Measurements from ENCODE around the gene NUDT16L1.
A peak's percentile ranks its signal among the peaks of the same experiment; 100 is the strongest.

NUDT16L1 gene

DNA sequence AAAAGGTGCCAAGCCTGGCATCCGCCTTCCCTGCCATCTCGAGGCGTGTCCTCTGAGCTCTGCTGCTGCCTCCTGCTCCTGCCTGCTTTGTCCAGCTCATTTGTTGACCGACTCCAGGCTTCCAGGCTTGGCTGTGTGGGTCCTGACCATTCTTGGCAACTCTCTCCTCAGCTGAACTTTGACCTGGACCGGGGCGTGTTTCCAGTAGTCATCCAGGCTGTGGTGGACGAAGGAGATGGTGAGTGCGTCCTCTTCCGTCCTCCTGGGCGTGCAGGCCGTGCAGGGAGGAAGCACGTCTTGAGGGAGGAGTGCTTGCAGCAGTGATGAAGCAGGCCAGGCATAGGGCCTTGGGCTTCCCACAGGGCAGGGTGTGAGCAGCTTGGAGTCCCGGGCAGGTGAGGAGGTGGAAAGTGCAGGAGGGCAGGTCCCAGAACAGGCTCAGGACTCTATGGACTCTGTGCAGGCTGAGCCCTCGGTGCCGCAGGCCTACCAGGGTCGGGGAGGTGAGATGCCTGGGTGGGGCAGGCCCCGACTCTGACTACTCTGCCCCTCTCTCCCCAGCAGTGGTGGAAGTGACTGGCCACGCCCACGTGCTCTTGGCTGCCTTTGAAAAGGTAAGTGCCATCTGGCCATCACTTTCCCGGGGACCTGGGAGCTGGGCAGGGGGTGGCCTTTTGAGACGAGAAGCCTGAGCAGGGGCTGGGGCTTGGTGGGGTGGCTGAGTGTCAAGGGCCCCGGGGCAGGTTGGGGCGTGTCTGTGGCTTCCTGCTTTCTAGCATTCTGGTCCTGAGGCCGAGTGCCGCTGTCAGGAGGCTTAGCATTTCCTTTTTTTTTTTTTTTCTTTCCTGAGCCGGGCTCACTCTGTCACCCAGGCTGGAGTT lies 28.6 kb upstream of the NUDT16L1 start:
- peak; percentile 61 for DNase-seq

GRCh38 chr16:4666537-4667202 lies 26.7 kb upstream of the NUDT16L1 start:
- DNase-seq, result no peak

DNA sequence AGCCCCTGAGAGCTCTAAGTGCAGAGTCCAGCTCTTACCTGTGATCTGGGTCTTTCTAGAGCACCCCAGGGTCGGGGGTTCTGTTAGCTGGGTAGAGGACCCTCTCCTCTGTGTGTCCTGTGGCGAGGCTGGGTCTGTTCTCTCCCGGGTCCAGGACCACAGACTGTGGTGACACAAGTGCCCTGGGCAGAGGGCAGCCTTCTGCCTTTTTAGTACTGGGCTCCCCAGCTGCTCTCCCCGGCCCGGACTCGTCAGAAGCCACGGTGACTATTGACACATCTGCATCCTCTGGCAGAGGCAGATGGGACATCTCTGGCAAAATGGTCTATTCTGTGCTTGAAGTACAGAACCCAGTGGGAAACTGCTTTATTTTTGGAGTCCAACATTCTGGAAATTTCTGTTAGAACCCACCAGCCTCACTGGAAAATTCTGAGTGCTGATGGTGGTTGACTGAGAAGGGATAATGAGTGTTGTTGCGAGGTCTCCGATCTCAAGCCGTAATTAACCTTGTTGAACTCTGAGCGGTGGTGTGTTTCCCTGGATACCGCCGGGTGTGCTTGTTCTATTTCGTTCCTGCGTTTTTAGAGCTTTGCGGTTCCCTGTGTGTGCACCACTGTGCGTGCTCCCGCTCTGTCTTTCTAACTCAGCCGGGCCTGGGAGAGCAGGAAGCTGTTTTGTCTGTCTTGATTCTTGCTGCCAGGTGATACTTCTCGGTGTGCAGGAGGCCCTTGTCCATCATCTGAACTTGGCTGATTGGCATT lies 26.0 kb upstream of the NUDT16L1 start:
- DNase-seq, result no peak

- DNase-seq, result no peak
Measured at GRCh38 chr16:4668313-4668960, 24.9 kb upstream of the NUDT16L1 start.

DNA sequence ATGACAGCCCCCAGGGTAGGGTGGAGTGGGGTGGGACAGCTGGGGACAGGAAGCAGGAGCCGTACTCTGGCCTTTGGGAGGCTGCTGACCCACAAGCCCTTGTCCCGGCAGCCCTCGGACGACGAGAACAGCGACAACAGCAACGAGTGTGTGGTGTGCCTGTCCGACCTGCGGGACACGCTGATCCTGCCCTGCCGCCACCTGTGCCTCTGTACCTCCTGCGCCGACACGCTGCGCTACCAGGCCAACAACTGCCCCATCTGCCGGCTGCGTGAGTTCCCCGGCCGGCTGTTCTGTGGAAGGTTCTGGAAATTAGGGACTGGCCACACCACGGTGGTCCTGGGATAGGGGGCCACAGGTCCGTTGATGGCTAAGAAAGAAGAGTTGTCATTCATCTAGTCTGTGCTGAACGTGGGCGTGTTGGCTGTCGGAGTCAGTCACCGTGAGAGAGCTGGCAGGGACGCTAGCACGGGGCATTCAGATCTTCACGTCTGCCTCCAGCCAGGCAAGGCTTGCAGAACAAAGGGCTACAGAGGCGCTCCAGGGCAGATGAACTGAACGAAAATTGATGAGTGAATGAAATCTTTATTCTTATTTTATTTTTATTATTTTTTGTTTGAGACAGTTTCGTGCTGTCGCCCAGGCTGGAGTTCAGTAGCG lies 19.8 kb upstream of the NUDT16L1 start:
- DNase-seq, result no peak

GRCh38 chr16:4674926-4675530 lies 18.3 kb upstream of the NUDT16L1 start:
- no peak for DNase-seq

DNA sequence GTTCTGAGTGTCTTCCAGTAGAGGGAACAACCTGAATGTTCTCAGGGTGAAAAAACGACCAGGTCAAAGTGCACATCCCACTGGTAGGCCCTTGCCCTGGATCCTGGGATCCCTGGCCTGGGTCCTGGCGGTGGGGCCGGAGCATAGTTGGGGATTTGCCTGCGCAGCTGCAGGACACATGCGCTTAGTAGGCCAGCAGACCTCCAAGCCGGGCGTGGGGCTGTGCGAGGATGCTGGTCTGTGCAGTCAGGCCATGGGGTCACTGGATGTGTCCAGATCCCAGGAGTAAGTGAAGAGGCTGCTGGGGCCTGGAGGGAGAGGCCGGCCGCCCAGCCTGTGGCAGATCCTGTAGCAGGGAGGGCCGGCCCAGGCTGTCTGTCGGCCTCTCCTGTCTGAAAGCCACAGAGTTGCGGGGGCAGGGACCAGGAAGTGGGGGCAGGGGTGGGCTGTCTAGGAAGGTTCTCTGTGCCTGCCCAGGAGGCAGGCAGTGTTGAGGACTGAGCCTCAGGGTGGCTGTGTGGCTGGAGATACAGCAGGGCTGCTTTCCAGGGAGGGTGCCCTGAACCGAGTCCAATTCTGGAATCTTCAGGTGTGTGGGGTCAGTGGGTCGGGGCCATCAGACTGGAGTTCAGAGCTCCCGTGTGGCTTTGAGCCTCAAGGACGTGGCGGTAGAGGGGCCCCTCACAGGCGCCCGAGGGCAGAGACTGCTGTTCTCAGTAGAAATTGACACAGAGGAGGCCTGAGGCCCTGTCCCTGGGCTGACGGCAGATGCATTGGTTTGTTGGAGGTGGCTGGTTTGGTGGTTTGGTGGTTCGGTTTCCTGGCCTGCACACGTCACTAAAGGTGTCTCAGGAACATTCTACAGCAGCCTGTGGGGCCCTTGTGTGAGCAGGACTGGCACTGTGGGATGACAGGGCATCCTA lies 17.2 kb upstream of the NUDT16L1 start:
- peak; percentile 83 for DNase-seq

DNA sequence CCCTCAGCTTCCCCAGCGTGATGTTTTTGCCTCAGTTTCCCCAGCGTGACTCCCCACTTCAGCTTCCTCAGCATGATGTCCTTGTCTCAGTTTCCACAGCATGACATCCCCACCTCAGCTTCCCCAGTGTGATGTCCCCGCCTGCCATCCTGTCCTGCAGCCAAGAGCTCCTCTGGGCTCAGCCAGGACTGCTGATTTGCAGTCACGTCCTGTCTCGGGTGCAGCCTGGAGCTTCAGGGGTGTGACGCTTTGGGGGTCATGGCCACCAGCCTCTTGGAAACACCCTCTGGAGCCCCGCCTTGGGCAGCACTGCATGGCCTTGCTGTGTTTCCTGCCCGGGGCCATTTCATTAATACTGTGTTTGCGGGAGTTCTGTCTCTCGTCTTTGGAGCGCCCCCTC lies 16.5 kb upstream of the NUDT16L1 start:
- DNase-seq, result no peak

- no peak for DNase-seq
Measured at GRCh38 chr16:4677390-4677789, 16.0 kb upstream of the NUDT16L1 start.

DNA sequence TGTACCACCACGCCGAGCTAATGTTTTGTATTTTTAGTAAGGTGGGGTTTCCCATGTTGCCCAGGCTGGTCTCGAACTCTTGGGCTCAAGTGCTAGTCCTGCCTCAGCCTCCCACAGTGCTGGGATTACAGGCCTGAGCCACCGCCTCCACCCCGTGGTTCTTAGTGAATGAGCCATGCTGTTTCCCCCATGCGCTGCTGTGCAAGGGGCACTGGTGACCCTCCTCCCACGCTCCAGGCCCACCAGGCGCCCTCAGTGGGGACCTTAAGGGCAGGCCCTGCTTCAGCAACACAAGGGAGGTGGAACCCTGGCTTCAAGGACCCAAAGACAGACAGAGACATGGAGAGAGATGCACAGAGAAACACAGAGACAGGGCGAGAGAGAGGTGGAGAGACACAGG lies 15.4 kb upstream of the NUDT16L1 start:
- DNase-seq, result no peak

DNA sequence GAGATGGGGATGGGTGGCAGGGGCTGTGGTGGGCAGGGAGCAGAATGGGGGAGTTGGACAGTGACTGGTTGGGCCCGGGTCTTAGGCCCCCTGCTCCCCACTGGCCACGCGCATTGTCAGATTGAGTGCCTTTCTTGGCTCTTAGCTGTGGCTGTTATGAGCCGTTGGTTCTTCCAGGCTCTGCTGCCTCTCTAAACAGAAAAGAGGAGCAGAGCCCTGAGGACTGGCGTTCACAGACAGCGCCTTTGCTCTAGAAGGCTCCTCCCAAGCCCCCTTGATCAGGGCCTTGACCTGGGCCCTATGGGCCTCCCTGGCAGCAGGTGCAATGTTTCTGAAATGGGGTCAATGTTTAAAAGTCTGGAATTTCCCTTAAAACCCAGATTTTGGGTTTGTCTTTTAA lies 14.8 kb upstream of the NUDT16L1 start:
- no peak for DNase-seq

GRCh38 chr16:4679156-4679849 lies 14.1 kb upstream of the NUDT16L1 start:
- no peak for DNase-seq

- DNase-seq, result no peak
Measured at GRCh38 chr16:4679850-4680636, 13.3 kb upstream of the NUDT16L1 start.

GRCh38 chr16:4680673-4681470 lies 12.5 kb upstream of the NUDT16L1 start:
- DNase-seq, result no peak

GRCh38 chr16:4681471-4682083 lies 11.8 kb upstream of the NUDT16L1 start:
- DNase-seq, result no peak

DNA sequence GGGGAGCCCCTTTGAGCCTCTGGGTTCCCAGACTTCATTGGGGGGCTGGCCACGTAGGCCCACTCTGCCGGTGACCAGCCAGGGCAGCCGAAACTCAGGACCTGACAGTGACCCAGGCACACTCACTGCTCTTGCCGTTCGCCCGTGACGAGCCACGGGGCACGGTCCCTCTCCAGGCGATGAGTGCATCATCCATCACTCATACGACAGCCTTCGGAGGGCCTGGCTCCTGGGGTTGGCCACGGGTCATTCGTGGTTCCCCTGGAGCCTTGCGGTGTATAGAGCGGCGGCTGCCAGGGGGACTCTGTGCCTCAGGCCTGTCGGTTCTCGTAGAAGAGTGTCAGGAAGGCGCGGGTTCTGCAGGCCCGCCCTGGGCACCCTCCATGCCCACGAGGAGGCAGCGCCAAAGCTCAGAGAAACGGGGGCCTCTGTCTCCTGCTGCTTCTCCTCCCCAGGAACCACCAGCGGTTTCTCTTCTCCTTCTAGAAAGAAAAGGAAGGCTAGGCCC lies 11.2 kb upstream of the NUDT16L1 start:
- no peak for DNase-seq

- peak; percentile 30 for DNase-seq
Measured at GRCh38 chr16:4682616-4683254, 10.6 kb upstream of the NUDT16L1 start.

Data from activated CD4-positive, alpha-beta T cell treated with anti-CD3 and anti-CD28 coated beads, Interleukin-2, Interleukin-6, amounts not matched to agents 100 ng/mL and 50 ng/mL, durations not matched to agents 16 hours and 8 hours (primary cell).